HG03558 (cell line): ENCODE results near the gene YKT6.

Experiments
- ATAC-seq: cut with Tn5 transposase; IDR thresholded peaks from one replicate; pipeline ENCODE4 v1.9.1; 2021; ENCODE audit warnings: moderate number of reproducible peaks; ENCODE audit not compliant: unreplicated experiment; ENCODE audit errors: extremely low read depth

Gene YKT6

GRCh38 chr7:44216521-44217222, 15.9 kb downstream of the YKT6 start:
- no peak for ATAC-seq

GRCh38 chr7:44217223-44217714, 16.5 kb downstream of the YKT6 start:
- no peak for ATAC-seq

- no peak for ATAC-seq
Measured at GRCh38 chr7:44217852-44218402, 17.1 kb downstream of the YKT6 start.

- no peak for ATAC-seq
Measured at GRCh38 chr7:44218418-44219201, 17.8 kb downstream of the YKT6 start.

- no peak for ATAC-seq
Measured at GRCh38 chr7:44219371-44220045, 18.7 kb downstream of the YKT6 start.

- ATAC-seq, result no peak
Measured at GRCh38 chr7:44220046-44220357, 19.2 kb downstream of the YKT6 start.

- no peak for ATAC-seq
Measured at GRCh38 chr7:44220358-44221112, 19.8 kb downstream of the YKT6 start.

GRCh38 chr7:44221231-44221791, 20.5 kb downstream of the YKT6 start:
- ATAC-seq, result no peak

- ATAC-seq, result no peak
Measured at GRCh38 chr7:44222074-44222473, 21.3 kb downstream of the YKT6 start.

GRCh38 chr7:44222776-44223261, 22.0 kb downstream of the YKT6 start:
- no peak for ATAC-seq

- no peak for ATAC-seq
Measured at GRCh38 chr7:44223362-44224079, 22.7 kb downstream of the YKT6 start.

- no peak for ATAC-seq
Measured at GRCh38 chr7:44224080-44224973, 23.5 kb downstream of the YKT6 start.

- ATAC-seq, result no peak
Measured at GRCh38 chr7:44224974-44225565, 24.3 kb downstream of the YKT6 start.

GRCh38 chr7:44225566-44226395, 25.0 kb downstream of the YKT6 start:
- no peak for ATAC-seq

- ATAC-seq, result no peak
Measured at GRCh38 chr7:44226396-44226753, 25.6 kb downstream of the YKT6 start.

GRCh38 chr7:44227911-44228310, 27.1 kb downstream of the YKT6 start:
- no peak for ATAC-seq
